CD4-positive, alpha-beta T cell (primary cell): Measurements from ENCODE around the gene APP. TPM values are rescaled to one million over a fixed set of nuclear protein-coding genes. Genes with fewer than 3 reads are reported as not detected.

Source experiments
- ATAC-seq: fragments of 200-7000 bp; cut with Tn5 transposase; one replicate; pipeline ENCODE4 v1.10.0; 2022; ENCODE audit warnings: mild to moderate bottlenecking; ENCODE audit not compliant: poor library complexity
- CTCF ChIA-PET: fragments of 350-600 bp; sonication (Branson Sonifier 250); formaldehyde crosslinking; loops from one replicate; lab custom pipeline; 2021; ENCODE audit warnings: antibody characterized with exemption, inconsistent platforms; lab: Charles Lee
- POLR2A ChIA-PET: fragments of 350-600 bp; sonication (Branson Sonifier 250); formaldehyde crosslinking; loops from one replicate; lab custom pipeline; 2021; ENCODE audit warnings: antibody characterized with exemption, inconsistent platforms; lab: Charles Lee
- DNase-seq, 14 experiments: peaks; one replicate each; pipeline ENCODE4 v3.0.0-alpha.2; 2013 to 2020; ENCODE audit warnings: mixed read lengths in 2 of 14
- H3K27ac ChIP-seq, 2 donors: one replicate each; pipeline versions ENCODE4 v1.5.1 to v1.7.0; 2013; ENCODE audit warnings: low read length in 2 of 2, low read depth in 1 of 2, mild to moderate bottlenecking in 1 of 2
- H3K27me3 ChIP-seq, 2 experiments: 1 replicate in 1 of 2; 2 replicates in 1 of 2; pipeline versions ENCODE4 v1.6.1 to v1.7.0; 2013; ENCODE audit warnings: low read length in 2 of 2, control low read depth in 1 of 2, mild to moderate bottlenecking in 1 of 2, moderate library complexity in 1 of 2; ENCODE audit not compliant: insufficient read depth in 2 of 2, control insufficient read depth in 1 of 2
- H3K36me3 ChIP-seq: one replicate; pipeline ENCODE4 v1.6.1; 2013; ENCODE audit warnings: low read length, control low read depth; ENCODE audit not compliant: insufficient read depth
- H3K4me1 ChIP-seq: one replicate; pipeline ENCODE4 v1.6.1; 2013; ENCODE audit warnings: low read length, control low read depth; ENCODE audit not compliant: insufficient read depth
- H3K4me3 ChIP-seq: one replicate; pipeline ENCODE4 v1.5.1; 2013; ENCODE audit warnings: mild to moderate bottlenecking, low read length, moderate library complexity
- H3K9me3 ChIP-seq, 2 experiments: 1 replicate in 1 of 2; 2 replicates in 1 of 2; pipeline versions ENCODE4 v1.6.1 to v1.7.0; 2013; ENCODE audit warnings: low read length in 2 of 2, mild to moderate bottlenecking in 2 of 2, control low read depth in 1 of 2, moderate library complexity in 1 of 2; ENCODE audit not compliant: control insufficient read depth in 1 of 2, insufficient read depth in 1 of 2
- H3K27ac Mint-ChIP-seq: one replicate; pipeline ENCODE4 v1.8.0; 2020; ENCODE audit warnings: mixed read lengths
- H3K27me3 Mint-ChIP-seq: one replicate; pipeline ENCODE4 v1.8.0; 2021; ENCODE audit warnings: mixed read lengths
- H3K36me3 Mint-ChIP-seq: one replicate; pipeline ENCODE4 v1.8.0; 2021; ENCODE audit warnings: low read depth, mixed read lengths
- H3K4me1 Mint-ChIP-seq: one replicate; pipeline ENCODE4 v1.8.0; 2021; ENCODE audit warnings: low read depth, mixed read lengths
- H3K4me3 Mint-ChIP-seq: one replicate; pipeline ENCODE4 v1.8.0; 2020; ENCODE audit warnings: mild to moderate bottlenecking, mixed read lengths
- H3K9me3 Mint-ChIP-seq: one replicate; pipeline ENCODE4 v1.8.0; 2020; ENCODE audit warnings: mixed read lengths
- CTCF ChIP-seq: fragments of 200-600 bp; IDR thresholded peaks from one replicate; pipeline ENCODE4 v1.8.0; 2022; ENCODE audit warnings: antibody characterized with exemption, mild to moderate bottlenecking
- intact Hi-C, 2 experiments: fragments of 100-400 bp; cut with DNase I in 1 of 2; cut with micrococcal nuclease in 1 of 2; formaldehyde crosslinking; loops; one replicate each; pipeline versions ENCODE4 v1.15.1 to v1.9.0; 2023 to 2025; cut with DNase I, micrococcal nuclease
- total RNA-seq, 174 experiments: library from RNA in 2 of 174; stranded (reverse) in 2 of 174; gene quantifications; one replicate each; pipeline ENCODE4 v1.2.3 and lab custom pipeline; 2021 to 2026

APP gene
- total RNA-seq, 2 experiments from 2014 or later, result 43.6 to 44.4 TPM

GRCh38 chr21:25867061-25867460 is 303.5 kb downstream of the APP start:
- intact Hi-C loops, result no loop called here
- ATAC-seq, result no peak
- H3K4me3 Mint-ChIP-seq, result no peak overlapping the region
- no peak for DNase-seq
- H3K36me3 Mint-ChIP-seq, result no peaks in the 10 kb centered on the region
- no peaks in the 10 kb centered on the region for H3K27me3 ChIP-seq
- H3K9me3 Mint-ChIP-seq, result no peaks in the 10 kb centered on the region
- no peak overlapping the region for H3K27ac ChIP-seq
- no peaks in the 10 kb centered on the region for H3K9me3 ChIP-seq
- H3K4me3 ChIP-seq, result no peak overlapping the region
- no peak for TF ChIP-seq CTCF
- ChIA-PET CTCF (no interaction called here), POLR2A (no interaction called here)
- H3K36me3 ChIP-seq, result no peaks in the 10 kb centered on the region
- no peaks in the 10 kb centered on the region for H3K27me3 Mint-ChIP-seq
- no peaks in the 10 kb centered on the region for H3K4me1 ChIP-seq
- H3K27ac Mint-ChIP-seq, result no peak overlapping the region
- H3K4me1 Mint-ChIP-seq, result no peaks in the 10 kb centered on the region

- no peaks in the 10 kb centered on the region for H3K4me1 Mint-ChIP-seq
- H3K9me3 Mint-ChIP-seq, result no peaks in the 10 kb centered on the region
- Histone ChIP-seq H3K9me3 (no peaks in the 10 kb centered on the region), H3K4me1 (no peaks in the 10 kb centered on the region), H3K27ac (no peak overlapping the region), H3K36me3 (no peaks in the 10 kb centered on the region), H3K27me3 (no peaks in the 10 kb centered on the region), H3K4me3 (no peak overlapping the region)
- H3K4me3 Mint-ChIP-seq, result no peak overlapping the region
- intact Hi-C loops, result loop anchor here in 1 of 2 experiments (5.0 kb wide), 1 partner anchor 256 kb away; the partner anchor contains the start of gene MRPL39
- ChIA-PET CTCF (no interaction called here), POLR2A (no interaction called here)
- no peaks in the 10 kb centered on the region for H3K36me3 Mint-ChIP-seq
- DNase-seq (no peak), ATAC-seq (no peak)
- H3K27me3 Mint-ChIP-seq, result no peaks in the 10 kb centered on the region
- no peak for TF ChIP-seq CTCF
- H3K27ac Mint-ChIP-seq, result no peak overlapping the region
These were observed 306.8 kb downstream of the APP start for GRCh38 chr21:25863747-25864146.

- Histone ChIP-seq H3K27me3 (peaks cover 0 to under 1% of the 10 kb centered on the region in 2 experiments), H3K27ac (no peak overlapping the region), H3K36me3 (no peaks in the 10 kb centered on the region), H3K9me3 (no peaks in the 10 kb centered on the region), H3K4me1 (no peaks in the 10 kb centered on the region), H3K4me3 (no peak overlapping the region)
- Mint-ChIP-seq H3K4me3 (no peak overlapping the region), H3K9me3 (no peaks in the 10 kb centered on the region), H3K36me3 (no peaks in the 10 kb centered on the region), H3K27ac (no peak overlapping the region), H3K27me3 (no peaks in the 10 kb centered on the region), H3K4me1 (no peaks in the 10 kb centered on the region)
- intact Hi-C loops, result loop anchor here in 1 of 2 experiments (5.0 kb wide), 1 partner anchor 256 kb away; the partner anchor contains the start of gene MRPL39
- ChIA-PET POLR2A (no interaction called here), CTCF (no interaction called here)
- DNase-seq (no peak), ATAC-seq (no peak)
- TF ChIP-seq CTCF, result no peak
These were observed 307.5 kb downstream of the APP start for GRCh38 chr21:25863031-25863430.
